CD14-positive monocyte (primary cell): ENCODE measurements around the gene GLI3. TPM values are rescaled to one million over a fixed set of nuclear protein-coding genes. Genes with fewer than 3 reads are reported as not detected.

Experiments used
- DNase-seq, 3 donors: peaks; one replicate each; pipeline ENCODE4 v3.0.0-alpha.2; 2011 to 2022
- H2AFZ ChIP-seq: 2 replicates; pipeline ENCODE4 v1.6.0; 2012; ENCODE audit warnings: mild to moderate bottlenecking, low read depth, low read length, inconsistent platforms; ENCODE audit not compliant: insufficient read depth, poor library complexity, severe bottlenecking
- H3K27ac ChIP-seq, 2 donors: 1 replicate in 1 of 2; 2 replicates in 1 of 2; pipeline ENCODE4 v1.5.1; 2012 to 2013; ENCODE audit warnings: low read length in 2 of 2, control low read depth in 1 of 2, inconsistent platforms in 1 of 2, low read depth in 1 of 2, mild to moderate bottlenecking in 1 of 2
- H3K27me3 ChIP-seq, 2 donors: one replicate each; pipeline versions ENCODE4 v1.6.0 to v1.6.1; 2011 to 2013; ENCODE audit warnings: low read length in 2 of 2; ENCODE audit not compliant: control insufficient read depth in 2 of 2, insufficient read depth in 2 of 2
- H3K36me3 ChIP-seq, 2 donors: replicated peaks in 1 of 2; 1 replicate in 1 of 2; 2 replicates in 1 of 2; pipeline versions ENCODE4 v1.5.1 to v1.6.1; 2012 to 2013; ENCODE audit warnings: low read length in 2 of 2, control low read depth in 1 of 2, inconsistent platforms in 1 of 2, mild to moderate bottlenecking in 1 of 2; ENCODE audit not compliant: insufficient read depth in 2 of 2, control insufficient read depth in 1 of 2
- H3K4me1 ChIP-seq, 2 donors: 1 replicate in 1 of 2; 2 replicates in 1 of 2; pipeline versions ENCODE4 v1.5.1 to v1.6.1; 2012 to 2013; ENCODE audit warnings: low read length in 2 of 2, control low read depth in 1 of 2, inconsistent platforms in 1 of 2, mild to moderate bottlenecking in 1 of 2, moderate library complexity in 1 of 2; ENCODE audit not compliant: insufficient read depth in 2 of 2, control insufficient read depth in 1 of 2
- H3K4me2 ChIP-seq: replicated peaks from 2 replicates; pipeline ENCODE3; 2012; ENCODE audit warnings: low read length, moderate library complexity, mild to moderate bottlenecking; ENCODE audit not compliant: poor library complexity, severe bottlenecking; ENCODE audit errors: extremely low read depth
- H3K4me3 ChIP-seq, 3 experiments: fragments of 200-600 bp in 1 of 3; sonication (generic) in 1 of 3; replicated peaks in 1 of 3; 1 replicate in 2 of 3; 2 replicates in 1 of 3; pipeline ENCODE4 v1.5.1; 2011 to 2013; ENCODE audit warnings: low read length in 3 of 3, mild to moderate bottlenecking in 3 of 3, control low read depth in 2 of 3, low read depth in 2 of 3, inconsistent platforms in 1 of 3, moderate library complexity in 1 of 3
- H3K79me2 ChIP-seq: 2 replicates; pipeline ENCODE4 v1.6.0; 2012; ENCODE audit warnings: mild to moderate bottlenecking, control low read depth, inconsistent platforms, low read length, moderate library complexity; ENCODE audit not compliant: insufficient read depth
- H3K9ac ChIP-seq: 2 replicates; pipeline ENCODE4 v1.6.0; 2017; ENCODE audit warnings: low read length, mild to moderate bottlenecking; ENCODE audit not compliant: insufficient read depth, poor library complexity, severe bottlenecking
- H3K9me3 ChIP-seq, 2 donors: replicated peaks in 1 of 2; 1 replicate in 1 of 2; 2 replicates in 1 of 2; pipeline versions ENCODE4 v1.5.1 to v1.6.1; 2012 to 2013; ENCODE audit warnings: low read length in 2 of 2, control low read depth in 1 of 2; ENCODE audit not compliant: control insufficient read depth in 1 of 2, insufficient read depth in 1 of 2
- H4K20me1 ChIP-seq: 2 replicates; pipeline ENCODE4 v1.6.0; 2012; ENCODE audit warnings: mild to moderate bottlenecking, low read length, control low read depth, moderate library complexity; ENCODE audit not compliant: insufficient read depth
- H3K27ac Mint-ChIP-seq, 7 donors: one replicate each; pipeline ENCODE4 v1.8.0; 2020; ENCODE audit warnings: mild to moderate bottlenecking in 7 of 7, mixed read lengths in 7 of 7, moderate library complexity in 6 of 7, inconsistent platforms in 2 of 7
- H3K27me3 Mint-ChIP-seq, 3 donors: one replicate each; pipeline ENCODE4 v1.8.0; 2021 to 2022; ENCODE audit warnings: low read depth in 3 of 3, mild to moderate bottlenecking in 3 of 3, mixed read lengths in 3 of 3, moderate library complexity in 3 of 3, inconsistent platforms in 1 of 3
- H3K36me3 Mint-ChIP-seq, 2 donors: one replicate each; pipeline ENCODE4 v1.8.0; 2020; ENCODE audit warnings: mixed read lengths in 2 of 2, inconsistent platforms in 1 of 2, mild to moderate bottlenecking in 1 of 2
- H3K4me1 Mint-ChIP-seq: one replicate; pipeline ENCODE4 v1.8.0; 2020; ENCODE audit warnings: mild to moderate bottlenecking, mixed read lengths
- H3K4me3 Mint-ChIP-seq, 2 donors: one replicate each; pipeline ENCODE4 v1.8.0; 2020; ENCODE audit warnings: mild to moderate bottlenecking in 2 of 2, mixed read lengths in 2 of 2, moderate library complexity in 1 of 2
- H3K9me3 Mint-ChIP-seq, 7 donors: one replicate each; pipeline ENCODE4 v1.8.0; 2020 to 2022; ENCODE audit warnings: mixed read lengths in 7 of 7, mild to moderate bottlenecking in 6 of 7, moderate library complexity in 6 of 7, inconsistent platforms in 2 of 7
- WGBS: methylation state at CpG from one replicate; pipeline ENCODE4 v1.1.5; 2013; ENCODE audit warnings: missing lambda C conversion rate; ENCODE audit not compliant: insufficient coverage; 5-methylcytosine and 5-hydroxymethylcytosine counted together
- intact Hi-C, 2 donors: fragments of 100-400 bp; cut with micrococcal nuclease; formaldehyde crosslinking; loops; one replicate each; pipeline versions ENCODE4 v1.15.0 to v1.15.1; 2023
- polyA plus RNA-seq, 3 donors: library from polyadenylated mRNA; depleted of rRNA in 1 of 3; unstranded in 2 of 3; stranded (reverse) in 1 of 3; fragments of 300-500 nt in 2 of 3; fragments of >200 nt in 1 of 3; fragmentation: Illumina TruSeq in 2 of 3; gene quantifications; 1 replicate in 2 of 3; 2 replicates in 1 of 3; pipeline ENCODE4 v1.2.3, GENCODE V29; 2012 to 2021
- TF ChIP-seq, protein P1 (sequence below): fragments of 200-600 bp; IDR thresholded peaks from one replicate; pipeline ENCODE4 v1.8.0; 2022; ENCODE audit warnings: antibody characterized with exemption, mild to moderate bottlenecking

Gene GLI3
- polyA plus RNA-seq, 3 donors = not detected

DNA sequence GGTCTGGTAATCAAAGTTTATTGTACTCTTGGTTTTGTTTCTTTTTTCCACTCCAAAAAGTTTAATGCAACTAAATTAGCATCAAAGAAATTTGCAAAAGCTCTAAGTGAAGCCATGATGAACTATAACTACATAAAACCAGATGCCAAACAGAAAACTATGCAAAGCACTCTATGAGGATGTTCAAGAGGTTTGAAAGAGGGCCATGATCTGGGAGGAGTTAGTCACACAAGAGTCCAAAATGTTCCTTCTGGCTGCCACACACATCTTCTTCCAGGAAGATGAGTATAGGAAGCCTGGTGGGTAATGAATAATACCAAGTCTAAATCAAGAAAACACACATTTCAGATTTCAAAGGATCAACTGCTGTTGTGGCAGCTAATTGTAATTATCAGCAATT is 28.4 kb downstream of the GLI3 start:
- intact Hi-C loops = no loop called here
- H2AFZ ChIP-seq = no peak overlapping the region
- H3K4me3 ChIP-seq = no peak overlapping the region
- no peak overlapping the region for H3K9ac ChIP-seq
- TF ChIP-seq, protein P1, sequence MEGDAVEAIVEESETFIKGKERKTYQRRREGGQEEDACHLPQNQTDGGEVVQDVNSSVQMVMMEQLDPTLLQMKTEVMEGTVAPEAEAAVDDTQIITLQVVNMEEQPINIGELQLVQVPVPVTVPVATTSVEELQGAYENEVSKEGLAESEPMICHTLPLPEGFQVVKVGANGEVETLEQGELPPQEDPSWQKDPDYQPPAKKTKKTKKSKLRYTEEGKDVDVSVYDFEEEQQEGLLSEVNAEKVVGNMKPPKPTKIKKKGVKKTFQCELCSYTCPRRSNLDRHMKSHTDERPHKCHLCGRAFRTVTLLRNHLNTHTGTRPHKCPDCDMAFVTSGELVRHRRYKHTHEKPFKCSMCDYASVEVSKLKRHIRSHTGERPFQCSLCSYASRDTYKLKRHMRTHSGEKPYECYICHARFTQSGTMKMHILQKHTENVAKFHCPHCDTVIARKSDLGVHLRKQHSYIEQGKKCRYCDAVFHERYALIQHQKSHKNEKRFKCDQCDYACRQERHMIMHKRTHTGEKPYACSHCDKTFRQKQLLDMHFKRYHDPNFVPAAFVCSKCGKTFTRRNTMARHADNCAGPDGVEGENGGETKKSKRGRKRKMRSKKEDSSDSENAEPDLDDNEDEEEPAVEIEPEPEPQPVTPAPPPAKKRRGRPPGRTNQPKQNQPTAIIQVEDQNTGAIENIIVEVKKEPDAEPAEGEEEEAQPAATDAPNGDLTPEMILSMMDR = no peak
- Mint-ChIP-seq H3K36me3 (no peaks in the 10 kb centered on the region), H3K4me1 (no peaks in the 10 kb centered on the region), H3K27me3 (peaks cover 0 to 3% (median 2%) of the 10 kb centered on the region in 3 donors), H3K9me3 (peaks cover 0 to 5% (median 2%) of the 10 kb centered on the region in 7 donors), H3K4me3 (no peak overlapping the region), H3K27ac (no peak overlapping the region)
- no peak overlapping the region for H3K27ac ChIP-seq
- H3K27me3 ChIP-seq = no peaks in the 10 kb centered on the region
- H3K79me2 ChIP-seq = no peaks in the 10 kb centered on the region
- H3K4me2 ChIP-seq = no peak overlapping the region
- H3K4me1 ChIP-seq = no peaks in the 10 kb centered on the region
- no peaks in the 10 kb centered on the region for H4K20me1 ChIP-seq
- H3K36me3 ChIP-seq = no peaks in the 10 kb centered on the region
- no peaks in the 10 kb centered on the region for H3K9me3 ChIP-seq
- DNase-seq = no peak

DNA sequence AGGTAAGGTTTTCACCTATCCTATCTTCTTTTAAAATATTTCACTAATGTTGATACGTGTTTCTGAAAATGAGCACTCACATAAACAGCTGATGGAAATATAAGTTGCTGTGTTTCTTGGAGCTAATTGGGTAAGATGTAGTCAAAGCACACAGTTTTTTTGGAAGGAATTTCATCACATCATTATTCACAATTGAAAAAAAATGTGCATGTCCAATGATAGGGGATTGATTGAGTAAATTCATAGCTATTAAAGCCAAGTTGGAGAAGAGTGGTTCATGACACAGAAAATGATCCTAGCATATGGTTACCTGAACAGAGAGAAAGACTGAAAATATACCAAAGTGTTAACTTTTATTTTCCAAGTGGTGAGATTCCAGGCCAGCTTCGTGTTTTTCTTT is 29.6 kb downstream of the GLI3 start:
- Histone ChIP-seq H3K27ac (no peak overlapping the region), H3K9ac (no peak overlapping the region), H3K79me2 (no peaks in the 10 kb centered on the region), H3K4me1 (no peaks in the 10 kb centered on the region), H3K4me3 (no peak overlapping the region), H3K27me3 (no peaks in the 10 kb centered on the region), H3K4me2 (no peak overlapping the region), H3K9me3 (no peaks in the 10 kb centered on the region), H3K36me3 (no peaks in the 10 kb centered on the region), H2AFZ (no peak overlapping the region), H4K20me1 (no peaks in the 10 kb centered on the region)
- no peak for DNase-seq
- TF ChIP-seq, protein P1 = no peak
- Mint-ChIP-seq H3K27me3 (peaks cover 0 to 3% (median 2%) of the 10 kb centered on the region in 3 donors), H3K36me3 (no peaks in the 10 kb centered on the region), H3K9me3 (peaks cover 0 to 5% (median 2%) of the 10 kb centered on the region in 7 donors), H3K4me1 (no peaks in the 10 kb centered on the region), H3K27ac (no peak overlapping the region), H3K4me3 (no peak overlapping the region)
- WGBS = no CpG with 5 or more reads among the region's 2 CpGs
- intact Hi-C loops = no loop called here
